ENCODE measurements around the gene SMARCB1.

SMARCB1 gene

DNA sequence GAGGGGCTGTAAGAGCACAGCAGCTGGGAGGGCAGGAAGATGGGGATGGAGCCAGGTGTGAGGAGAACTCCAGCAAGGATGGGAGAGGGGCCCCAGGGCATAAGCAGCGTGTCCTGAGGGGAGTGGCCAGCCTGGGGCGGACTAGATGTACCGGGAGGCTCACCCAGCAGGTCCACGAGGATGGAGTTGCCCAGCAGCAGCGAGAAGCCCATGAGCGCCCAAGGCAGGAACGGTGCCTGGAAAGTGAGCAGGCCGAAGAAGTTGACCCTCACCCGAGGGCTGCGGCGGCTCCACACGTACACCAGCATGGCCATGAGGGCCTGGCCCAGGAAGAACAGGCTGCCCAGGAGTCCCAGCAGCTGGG is 50.7 kb downstream of the SMARCB1 start:
- no peak overlapping the region for H3K4me3 ChIP-seq (replicated peaks; ENCODE audit: low read depth, low read length)
- TF ChIP-seq, protein P1, sequence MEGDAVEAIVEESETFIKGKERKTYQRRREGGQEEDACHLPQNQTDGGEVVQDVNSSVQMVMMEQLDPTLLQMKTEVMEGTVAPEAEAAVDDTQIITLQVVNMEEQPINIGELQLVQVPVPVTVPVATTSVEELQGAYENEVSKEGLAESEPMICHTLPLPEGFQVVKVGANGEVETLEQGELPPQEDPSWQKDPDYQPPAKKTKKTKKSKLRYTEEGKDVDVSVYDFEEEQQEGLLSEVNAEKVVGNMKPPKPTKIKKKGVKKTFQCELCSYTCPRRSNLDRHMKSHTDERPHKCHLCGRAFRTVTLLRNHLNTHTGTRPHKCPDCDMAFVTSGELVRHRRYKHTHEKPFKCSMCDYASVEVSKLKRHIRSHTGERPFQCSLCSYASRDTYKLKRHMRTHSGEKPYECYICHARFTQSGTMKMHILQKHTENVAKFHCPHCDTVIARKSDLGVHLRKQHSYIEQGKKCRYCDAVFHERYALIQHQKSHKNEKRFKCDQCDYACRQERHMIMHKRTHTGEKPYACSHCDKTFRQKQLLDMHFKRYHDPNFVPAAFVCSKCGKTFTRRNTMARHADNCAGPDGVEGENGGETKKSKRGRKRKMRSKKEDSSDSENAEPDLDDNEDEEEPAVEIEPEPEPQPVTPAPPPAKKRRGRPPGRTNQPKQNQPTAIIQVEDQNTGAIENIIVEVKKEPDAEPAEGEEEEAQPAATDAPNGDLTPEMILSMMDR (IDR thresholded peaks at IDR 0.05; ENCODE audit: low read depth, low read length, missing control alignments) = no peak
- DNase-seq (ENCODE audit: extremely low read depth, low read depth) = no peak

- no peak for DNase-seq (ENCODE audit: extremely low read depth, low read depth)
- H3K4me3 ChIP-seq (replicated peaks; ENCODE audit: low read depth, low read length) = peak overlapping the region; percentile 30
Measured at GRCh38 chr22:23837911-23838680, 51.3 kb downstream of the SMARCB1 start.

GRCh38 chr22:23838681-23839468 is 52.1 kb downstream of the SMARCB1 start, which contains the start of gene DERL3:
TSS of gene DERL3 (minus strand) at chr22:23839006. CDS start at chr22:23838987, 19 bp downstream.
- DNase-seq (ENCODE audit: extremely low read depth, low read depth) = peak; percentile 86
- TF ChIP-seq, protein P1 (IDR thresholded peaks at IDR 0.05; ENCODE audit: low read depth, low read length, missing control alignments) = no peak
- H3K4me3 ChIP-seq (replicated peaks; ENCODE audit: low read depth, low read length) = peak within 1 kb of the TSS; percentile 30

More at GRCh38 chr22:23837911-23838680, 51.3 kb downstream of the SMARCB1 start:
- TF ChIP-seq, protein P1 (IDR thresholded peaks at IDR 0.05; ENCODE audit: low read depth, low read length, missing control alignments) = no peak

GRCh38 chr22:23840026-23840425 is 53.3 kb downstream of the SMARCB1 start:
- H3K4me3 ChIP-seq (replicated peaks; ENCODE audit: low read depth, low read length) = no peak overlapping the region
- no peak for DNase-seq (ENCODE audit: extremely low read depth, low read depth)
- TF ChIP-seq, protein P1 (IDR thresholded peaks at IDR 0.05; ENCODE audit: low read depth, low read length, missing control alignments) = no peak

- TF ChIP-seq, protein P1 (IDR thresholded peaks at IDR 0.05; ENCODE audit: low read depth, low read length, missing control alignments) = no peak
- no peak overlapping the region for H3K4me3 ChIP-seq (replicated peaks; ENCODE audit: low read depth, low read length)
Measured at GRCh38 chr22:23841292-23841691, 54.5 kb downstream of the SMARCB1 start.

DNA sequence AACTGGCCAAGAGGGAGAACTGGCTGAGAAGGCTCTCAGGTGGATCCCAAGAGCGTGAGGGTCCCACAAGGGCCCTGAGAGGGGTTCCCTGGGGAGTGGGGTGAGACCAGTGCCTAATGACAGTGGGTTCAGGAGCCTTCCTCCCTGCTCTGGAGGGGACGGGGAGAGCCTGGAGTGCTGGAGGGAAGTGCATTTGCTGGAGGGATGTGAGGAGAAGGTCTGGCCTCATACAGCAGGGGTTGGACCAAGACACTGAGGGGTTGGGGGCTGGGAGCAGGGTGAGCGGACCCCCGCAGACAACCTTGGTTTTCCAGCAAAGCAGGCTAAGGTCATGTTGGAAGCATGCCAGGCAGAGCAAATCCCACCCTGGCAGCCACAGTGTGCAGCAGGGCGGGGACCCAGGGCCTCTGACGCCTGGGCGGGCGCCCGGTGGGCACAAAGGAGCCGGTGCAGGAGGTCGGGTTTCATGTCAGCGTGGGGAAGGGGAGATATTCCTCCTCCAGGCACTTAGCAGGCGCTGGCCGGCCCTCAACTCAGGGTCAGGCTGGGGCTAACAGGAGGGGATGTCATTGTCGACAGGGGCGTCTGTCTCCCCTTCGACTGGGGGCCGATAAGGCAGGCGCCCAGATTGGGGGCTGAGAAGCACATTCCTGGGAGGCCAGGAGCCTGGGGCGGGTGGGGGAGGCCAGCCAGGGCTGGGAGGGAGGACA is 55.1 kb downstream of the SMARCB1 start:
- DNase-seq (ENCODE audit: extremely low read depth, low read depth) = no peak
- no peak overlapping the region for H3K4me3 ChIP-seq (replicated peaks; ENCODE audit: low read depth, low read length)
- TF ChIP-seq, protein P1 (IDR thresholded peaks at IDR 0.05; ENCODE audit: low read depth, low read length, missing control alignments) = no peak

More at GRCh38 chr22:23841292-23841691, 54.5 kb downstream of the SMARCB1 start:
- no peak for DNase-seq (ENCODE audit: extremely low read depth, low read depth)

Data from HFF-Myc (cell line).